GM21825 (cell line): ENCODE data around the gene SLC19A1.
"Not testable (repeated sequence)": the region's sequence is repeated elsewhere in the genome, so short reads cannot be mapped to it uniquely, and the experiment has no call there.

Experiments used
- ATAC-seq: cut with Tn5 transposase; IDR thresholded peaks from one replicate; pipeline ENCODE4 v1.9.1; 2021; ENCODE audit warnings: mild to moderate bottlenecking, moderate library complexity; ENCODE audit not compliant: unreplicated experiment

Gene SLC19A1

DNA sequence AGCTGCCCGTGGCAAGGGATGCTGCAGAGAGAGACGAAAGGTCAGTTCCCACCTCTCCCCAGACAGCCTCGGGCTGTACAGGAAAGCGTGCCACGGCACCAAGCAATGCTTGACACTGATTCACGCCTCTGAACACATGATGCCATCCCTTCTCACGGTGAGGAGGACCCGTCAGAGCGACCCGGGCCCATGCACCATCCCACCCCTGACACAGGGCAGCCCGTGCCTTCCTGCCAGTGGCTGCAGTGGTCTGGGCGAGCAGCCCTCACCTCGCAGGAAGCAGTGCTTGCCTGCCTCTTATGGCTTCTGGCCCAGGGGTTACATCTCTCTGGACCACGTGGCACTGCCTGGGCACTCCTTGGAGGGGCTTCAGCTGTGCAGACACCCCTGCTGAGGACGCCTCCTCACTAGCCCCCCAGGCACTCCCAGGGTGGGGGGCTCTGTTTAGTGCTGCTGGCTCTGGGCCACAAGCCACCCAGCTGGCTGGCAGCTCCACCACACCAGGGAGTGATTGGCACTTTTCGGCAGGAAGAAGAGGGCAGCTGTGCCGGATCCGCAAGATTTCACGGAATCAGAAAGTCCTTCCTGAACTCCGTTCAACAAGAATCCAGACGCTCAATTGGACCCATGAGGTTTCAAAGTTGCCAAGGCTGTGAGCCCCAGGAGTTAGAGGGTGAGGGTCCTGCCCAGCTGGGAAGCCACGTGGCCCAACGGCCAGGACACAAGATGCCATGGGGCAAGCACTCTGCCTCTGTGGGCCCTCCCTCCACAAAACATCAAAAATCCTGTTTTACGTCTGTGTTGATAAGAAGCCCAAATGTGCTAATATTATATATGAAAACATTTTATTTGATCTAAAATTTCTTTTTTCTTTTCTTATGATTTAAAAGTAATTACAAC is 34.8 kb upstream of the SLC19A1 start:
- ATAC-seq = no peak

DNA sequence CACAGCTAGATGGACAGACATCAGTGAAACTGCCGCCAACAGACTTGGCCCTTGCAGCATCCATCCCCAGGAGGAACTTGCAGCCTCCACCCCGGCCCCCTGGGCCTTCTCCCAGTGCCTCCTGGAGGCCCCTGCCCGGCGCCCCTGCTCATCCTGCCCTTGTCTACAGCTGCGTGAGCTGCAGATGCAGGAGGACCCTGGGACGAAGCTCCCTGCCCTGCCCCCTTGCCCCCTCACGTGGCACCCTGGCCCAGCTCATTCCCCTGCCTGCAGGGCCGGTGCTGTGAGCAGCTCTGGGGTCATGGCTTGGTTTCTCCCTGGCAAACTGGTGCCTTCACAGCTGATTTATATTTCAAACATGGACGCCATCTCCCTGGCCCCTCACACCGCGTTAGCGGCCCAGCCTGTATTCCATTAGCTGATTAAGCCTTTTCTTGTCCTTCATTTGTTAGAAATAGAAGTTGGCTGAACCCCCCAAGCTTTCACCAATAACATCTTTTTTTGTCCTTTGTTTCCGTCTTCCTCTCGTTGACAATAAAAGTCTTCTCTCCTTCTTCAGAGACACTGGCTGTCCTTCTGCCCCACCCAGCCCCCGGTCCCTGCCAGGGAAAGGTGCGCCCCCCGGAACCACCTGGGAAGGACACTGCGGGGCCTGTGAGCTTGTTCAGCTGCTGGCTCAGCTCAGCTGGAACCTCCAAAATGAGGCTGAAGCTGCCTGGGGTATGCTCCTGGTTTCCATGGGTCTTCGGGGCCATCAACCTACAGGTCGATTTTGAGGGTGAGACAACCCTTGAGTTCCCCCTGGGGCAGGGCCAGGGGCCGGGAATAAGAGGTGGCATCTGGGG is 34.0 kb upstream of the SLC19A1 start:
- ATAC-seq = no peak

DNA sequence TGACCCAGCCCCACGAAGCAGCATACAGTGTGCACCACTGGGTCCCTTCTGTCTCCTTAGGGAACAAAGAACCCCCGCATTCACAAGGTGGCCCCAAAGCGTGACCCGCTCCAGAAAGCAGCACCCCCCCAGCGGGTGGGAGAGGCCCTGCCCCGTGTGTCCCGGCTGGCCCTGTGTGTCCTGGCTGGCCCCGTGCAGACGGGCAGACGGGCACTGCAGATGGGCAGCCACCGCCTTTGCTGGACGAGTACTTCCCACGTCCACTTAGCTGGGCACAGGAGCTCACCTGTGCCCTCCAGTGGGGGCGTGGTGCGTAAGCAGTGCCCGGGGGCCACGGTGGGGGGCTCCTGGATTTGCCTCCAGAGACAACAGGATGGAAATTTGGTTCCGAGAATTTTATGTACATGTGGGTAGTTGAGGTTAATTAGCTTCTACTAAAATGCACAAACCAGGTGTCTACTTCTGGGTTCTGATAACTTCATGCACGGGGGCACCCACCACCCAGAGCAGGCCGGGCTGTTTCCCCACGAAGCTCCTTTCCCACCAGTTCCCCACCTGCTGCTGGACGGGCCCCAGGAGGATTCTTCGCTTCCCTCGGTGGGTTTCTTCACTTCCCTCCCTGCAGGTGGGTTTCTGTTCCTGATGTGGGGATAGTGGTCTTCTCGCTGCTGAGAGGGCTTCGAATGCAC is 33.2 kb upstream of the SLC19A1 start:
- no peak for ATAC-seq

DNA sequence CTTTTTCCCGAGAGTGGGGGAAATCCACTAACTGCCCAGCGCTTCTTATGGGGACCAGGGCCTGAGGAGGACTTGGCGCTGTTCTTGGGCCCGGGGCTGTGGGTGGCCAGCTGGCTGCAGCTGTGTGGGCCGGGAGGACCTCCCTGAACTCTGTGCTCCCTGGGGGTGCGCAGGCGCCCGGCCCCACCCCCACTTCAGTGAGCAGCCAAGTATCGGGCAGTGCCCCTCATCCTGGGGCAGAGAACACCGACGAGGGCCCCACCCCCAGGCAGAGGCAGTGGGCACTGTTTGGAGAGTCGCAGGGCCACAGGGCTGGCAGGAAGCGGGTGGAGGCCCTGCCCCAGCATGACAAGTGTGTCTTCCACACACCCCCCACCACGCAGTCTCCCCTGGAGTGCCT is 32.5 kb upstream of the SLC19A1 start:
- no peak for ATAC-seq

DNA sequence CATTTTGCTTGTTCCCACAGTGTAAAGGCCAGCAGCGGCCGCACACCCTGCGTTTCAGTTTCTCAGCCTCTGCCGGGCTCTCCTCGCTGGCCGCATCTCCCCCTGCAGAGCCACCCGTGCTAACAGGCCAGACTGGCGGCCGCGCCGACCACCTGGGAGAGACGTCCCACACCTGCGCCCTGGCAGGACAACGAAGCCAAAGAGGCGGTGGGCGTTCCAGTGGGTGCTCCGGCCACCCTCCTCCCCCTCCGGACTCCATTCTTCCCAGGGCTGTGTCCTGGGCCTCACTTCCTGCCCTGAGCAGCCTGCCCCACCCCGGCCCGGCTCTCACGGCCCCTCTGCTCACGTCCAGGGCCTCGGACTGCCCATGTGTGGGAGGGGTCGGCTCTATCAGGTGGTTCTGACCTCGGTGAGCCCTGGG is 31.9 kb upstream of the SLC19A1 start:
- ATAC-seq = no peak

DNA sequence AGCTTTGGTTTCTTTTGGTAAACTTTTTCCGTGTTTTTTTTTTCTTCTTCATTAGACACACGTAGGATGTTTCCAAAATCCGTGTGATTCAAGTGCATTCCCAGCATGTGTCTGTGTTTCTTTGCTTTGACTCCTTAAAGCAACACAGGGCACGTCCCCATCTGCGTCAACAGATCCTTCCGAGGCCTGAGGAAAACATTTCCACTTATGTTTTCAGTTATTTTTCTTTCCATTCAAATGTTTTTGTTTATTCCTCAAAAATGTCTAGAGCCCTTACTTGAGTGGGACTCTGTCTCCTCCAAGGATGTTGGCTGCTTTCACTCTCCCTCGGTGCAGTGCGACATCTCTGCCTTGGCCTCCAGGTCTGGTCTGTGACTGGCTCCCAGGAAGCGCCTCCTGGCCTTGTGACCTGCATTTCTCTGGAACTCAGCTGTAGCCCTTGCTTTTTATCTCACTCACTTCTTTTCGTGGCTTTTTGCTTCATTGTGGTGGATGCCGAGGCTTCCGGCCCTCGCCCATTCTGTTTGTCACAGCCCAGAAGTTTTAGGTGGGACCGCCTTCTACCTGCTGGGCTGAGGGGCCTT is 31.3 kb upstream of the SLC19A1 start:
- no peak for ATAC-seq

DNA sequence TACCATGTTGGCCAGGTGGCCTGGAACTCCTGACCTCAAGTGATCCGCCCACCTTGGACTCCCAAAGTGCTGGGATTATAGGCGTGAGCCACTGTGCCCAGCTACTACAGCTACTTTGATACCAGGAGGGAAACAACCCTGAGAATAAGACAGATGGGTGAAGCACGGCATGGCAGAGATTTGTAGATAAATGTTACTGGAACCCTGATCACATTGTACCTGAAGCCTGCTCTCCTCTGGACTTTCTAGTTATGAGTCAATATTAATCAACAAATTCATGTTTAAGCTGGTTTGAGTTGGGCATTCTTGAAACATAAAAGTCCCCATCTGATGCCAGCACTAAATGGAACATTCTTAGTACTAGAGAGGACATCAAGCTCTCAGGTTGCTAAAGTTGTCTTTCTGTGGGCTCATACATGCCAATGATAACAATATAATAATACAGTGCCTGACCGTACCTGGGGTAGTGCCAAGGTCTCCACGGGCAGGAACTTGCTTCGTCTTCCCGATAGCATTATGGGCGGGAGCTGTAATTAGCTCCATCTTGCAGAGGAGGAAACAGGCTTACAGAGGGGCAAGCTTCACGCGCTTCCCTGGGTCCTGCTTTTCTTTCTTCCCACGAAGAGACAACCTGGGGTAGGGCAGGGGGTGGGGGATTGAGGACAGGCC is 30.7 kb upstream of the SLC19A1 start:
- ATAC-seq = no peak

DNA sequence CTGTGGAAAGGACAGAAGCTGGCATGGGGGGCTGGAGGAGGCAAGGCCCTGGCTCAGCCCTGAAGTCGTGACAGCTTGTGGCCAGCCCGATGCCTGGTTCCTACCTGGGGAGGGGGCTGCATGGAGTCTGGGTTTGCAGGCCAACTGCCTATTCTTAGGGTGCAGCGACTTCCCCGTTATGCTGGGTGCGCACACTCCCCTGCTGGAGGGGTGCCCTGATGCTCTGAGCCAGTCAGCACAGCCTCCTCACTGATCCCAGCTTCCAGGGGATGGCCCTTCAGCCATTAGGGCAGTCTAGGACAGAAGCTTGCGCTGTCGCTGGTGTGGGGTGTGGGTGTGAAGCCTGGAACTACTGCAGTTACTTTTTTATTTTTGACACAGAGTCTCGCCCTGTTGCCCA is 30.0 kb upstream of the SLC19A1 start:
- no peak for ATAC-seq

DNA sequence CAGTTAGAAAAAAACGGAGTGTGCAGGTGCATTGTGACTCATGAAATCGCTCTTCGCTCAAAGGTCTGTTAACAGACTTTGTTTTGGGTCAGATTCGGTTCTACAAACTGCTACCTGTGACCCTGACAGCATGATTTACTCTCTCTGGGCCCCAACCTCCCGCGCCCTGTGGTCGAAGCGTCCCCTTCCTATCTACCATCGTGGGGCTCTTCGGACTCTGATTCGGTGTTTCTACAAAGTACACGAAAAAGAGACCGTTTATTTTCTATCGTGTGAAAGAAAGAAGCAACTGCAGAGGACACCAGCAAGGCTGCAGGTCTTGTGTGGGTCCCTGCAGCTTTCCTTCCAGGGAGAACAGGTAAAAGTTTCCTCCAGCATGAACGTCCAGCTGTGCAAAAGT is 29.4 kb upstream of the SLC19A1 start:
- ATAC-seq = no peak

DNA sequence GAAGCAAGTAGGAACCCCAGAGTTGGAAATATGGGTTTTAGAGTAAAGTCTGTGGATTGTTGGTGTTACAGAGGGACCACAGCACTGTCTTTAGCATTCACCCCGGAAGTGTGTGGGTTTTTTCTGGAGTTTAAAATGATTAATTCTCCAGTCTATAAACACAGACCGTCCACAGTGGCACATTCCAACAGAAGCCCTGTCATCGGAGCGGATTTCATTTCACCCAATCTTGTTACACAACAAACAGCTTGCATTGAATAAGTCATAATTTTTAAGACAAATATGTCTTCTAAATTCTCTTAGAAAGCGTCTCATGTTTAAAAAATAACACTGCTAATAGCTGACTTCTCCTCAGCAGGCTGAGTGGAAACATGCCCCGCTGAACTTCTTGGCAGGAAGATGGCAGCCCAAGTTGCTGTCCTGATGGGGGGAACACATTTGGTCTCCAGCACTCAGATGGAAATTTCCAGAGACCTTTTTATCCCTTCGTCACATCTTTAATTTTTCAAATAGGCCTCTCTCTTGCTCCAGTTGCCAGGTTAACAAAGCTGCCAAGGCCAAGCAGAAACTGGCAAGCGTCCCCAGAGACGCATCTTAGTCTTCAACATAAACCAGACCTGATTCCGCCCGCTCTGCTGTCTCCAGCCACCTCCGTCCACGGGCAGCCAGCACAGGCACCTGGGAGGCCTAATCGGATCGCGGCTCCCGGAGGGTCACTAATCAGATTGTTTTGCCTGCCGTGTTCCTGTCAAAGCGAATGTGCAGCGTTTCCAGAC is 28.8 kb upstream of the SLC19A1 start:
- no peak for ATAC-seq

DNA sequence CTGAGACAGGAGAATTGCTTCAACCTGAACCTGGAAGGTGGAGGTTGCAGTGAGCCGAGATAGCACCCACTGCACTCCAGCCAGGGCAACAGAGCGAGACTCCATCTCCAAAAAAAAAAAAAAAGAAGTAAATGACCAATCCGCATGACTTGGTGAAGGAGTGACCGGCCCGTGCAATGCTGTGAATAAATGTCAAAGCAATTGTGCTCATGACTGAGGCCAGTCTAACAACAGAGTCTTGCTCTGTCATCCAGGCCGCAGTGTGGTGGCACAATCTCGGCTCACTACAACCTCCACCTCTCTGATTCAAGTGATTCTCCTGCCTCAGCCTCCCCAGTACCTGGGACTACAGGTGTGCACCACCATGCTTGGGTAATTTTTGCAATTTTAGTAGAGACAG is 27.8 kb upstream of the SLC19A1 start:
- no peak for ATAC-seq

DNA sequence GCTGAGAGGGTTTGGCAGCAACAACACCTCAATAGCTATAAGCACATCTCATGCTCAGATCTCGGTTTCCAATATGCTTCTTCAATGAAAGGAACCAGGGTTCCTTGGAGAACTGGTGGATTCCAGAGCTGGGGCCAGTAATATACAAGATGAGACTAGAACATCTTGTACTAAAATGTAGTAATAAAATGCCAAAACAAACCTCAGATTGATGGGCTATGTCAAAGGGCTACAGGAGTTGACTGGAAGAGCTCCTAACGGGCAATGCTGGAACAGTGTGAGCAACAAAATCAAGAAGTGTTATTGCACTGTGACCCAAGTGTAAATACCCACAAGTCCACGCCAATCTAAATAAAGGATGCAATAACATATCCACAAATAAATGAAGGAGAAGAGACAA is 26.1 kb upstream of the SLC19A1 start:
- ATAC-seq = no peak

DNA sequence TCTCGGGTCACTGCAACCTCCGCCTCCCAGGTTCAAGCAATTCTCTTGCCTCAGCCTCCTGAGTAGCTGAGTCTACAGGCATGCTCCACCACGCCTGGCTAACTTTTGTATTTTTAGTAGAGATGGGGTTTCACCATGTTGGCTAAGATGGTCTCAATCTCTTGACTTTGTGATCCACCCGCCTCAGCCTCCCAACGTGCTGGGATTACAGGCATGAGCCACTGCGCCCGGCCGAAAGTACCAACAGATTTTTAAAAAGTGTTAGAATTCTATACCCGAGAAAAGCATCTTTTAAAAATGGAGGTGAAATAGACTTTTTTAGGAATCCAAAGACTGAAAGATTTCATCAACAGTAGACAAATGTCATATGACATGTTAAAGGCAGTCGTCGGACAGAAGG is 21.9 kb upstream of the SLC19A1 start:
- not testable (repeated sequence) for ATAC-seq

DNA sequence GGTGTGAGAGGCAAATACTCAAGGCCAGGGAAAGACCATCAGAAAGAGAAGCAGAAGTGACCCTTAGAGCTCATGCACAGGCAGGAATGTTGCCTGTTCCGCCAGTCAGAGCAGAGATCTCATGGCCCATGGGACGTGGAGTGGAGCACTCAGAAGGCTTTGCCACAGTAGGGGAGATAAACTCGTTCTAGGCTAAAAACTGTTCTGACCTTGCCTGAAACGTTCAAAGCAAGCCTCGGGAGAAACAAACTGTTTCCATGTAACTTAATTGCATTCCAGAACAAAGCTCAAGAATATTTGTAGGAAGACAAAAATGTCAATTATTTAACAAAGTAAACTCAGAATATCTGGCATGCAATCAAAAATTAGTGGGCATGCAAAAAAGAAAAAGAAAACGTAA is 20.7 kb upstream of the SLC19A1 start:
- ATAC-seq = no peak

DNA sequence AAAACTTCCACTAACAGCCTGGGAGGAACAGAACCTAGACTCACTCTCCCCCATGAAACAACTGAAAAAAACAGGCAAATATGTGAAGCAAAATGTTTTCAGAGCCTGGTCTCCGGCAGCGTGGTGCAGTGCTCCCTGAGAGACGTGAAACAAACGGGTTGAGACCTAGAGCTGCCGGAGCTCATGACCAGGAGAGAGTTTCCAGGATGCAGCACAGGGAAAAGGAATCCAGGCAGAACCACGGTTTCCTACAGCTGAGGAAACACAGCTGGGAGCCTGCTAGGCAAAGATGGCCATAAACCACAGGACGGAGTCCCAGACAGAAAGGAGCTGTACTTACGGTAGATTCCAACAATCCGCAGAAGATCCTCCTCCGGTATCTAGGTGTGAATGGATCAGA is 20.2 kb upstream of the SLC19A1 start:
- ATAC-seq = no peak

DNA sequence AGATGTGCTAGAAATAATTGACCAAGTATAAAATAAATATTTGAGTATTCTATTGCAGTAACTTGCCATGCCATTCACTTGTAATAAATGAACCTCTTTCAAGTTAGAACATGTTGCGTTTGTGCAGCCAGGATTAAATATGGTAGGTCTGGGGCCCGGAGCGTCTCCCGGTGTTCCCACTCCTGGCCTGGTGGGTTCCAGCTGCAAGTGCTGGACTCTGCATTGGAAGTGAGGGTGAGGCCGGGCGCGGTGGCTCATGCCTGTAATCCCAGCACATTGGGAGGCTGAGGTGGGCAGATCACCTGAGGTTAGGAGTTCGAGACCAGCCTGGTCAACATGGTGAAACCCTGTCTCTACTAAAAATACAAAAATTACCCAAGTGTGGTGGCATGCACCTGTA is 19.0 kb upstream of the SLC19A1 start:
- ATAC-seq = not testable (repeated sequence)

DNA sequence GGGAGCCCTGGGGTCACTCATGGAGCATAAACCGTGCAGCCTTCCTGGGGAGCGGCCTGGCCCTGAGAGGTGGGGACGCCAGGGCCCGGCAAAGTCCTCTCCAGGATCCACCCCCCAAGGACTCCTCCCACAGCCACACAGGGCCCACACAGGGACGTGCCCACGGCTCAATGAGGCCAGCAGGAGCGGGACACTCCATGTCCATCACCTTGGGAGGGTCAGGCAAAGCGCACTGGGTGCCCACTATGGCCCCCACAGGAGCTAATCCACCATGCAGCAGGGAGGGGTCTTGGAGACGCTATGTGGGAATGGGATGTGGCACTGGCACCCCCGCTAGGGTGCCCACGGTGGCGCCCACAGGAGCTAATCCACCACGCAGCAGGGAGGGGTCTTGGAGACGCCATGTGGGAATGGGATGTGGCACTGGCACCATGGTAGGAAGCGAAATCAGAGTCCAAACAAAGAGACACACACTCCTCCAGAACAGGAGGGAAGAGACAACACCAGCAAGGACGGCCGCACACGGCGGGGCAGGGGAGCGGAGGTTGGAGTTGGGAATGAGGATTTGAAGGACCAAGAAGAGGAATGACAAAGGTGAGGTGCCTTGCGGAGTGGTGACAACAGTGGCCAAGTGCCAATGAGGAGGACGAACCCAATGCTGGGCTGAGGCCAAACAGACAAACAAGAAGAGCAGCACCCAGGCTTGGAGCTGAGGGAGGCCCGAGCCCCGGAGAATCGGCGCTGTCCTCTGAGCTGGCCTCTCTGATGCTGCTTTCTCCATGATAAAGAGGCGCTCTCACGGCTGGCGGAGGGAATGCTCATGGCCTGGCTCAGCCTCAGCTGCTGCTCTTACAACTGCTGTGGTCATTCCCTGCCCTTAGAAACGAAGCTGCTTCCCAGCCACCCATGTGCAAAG is 18.1 kb upstream of the SLC19A1 start:
- ATAC-seq = no peak

DNA sequence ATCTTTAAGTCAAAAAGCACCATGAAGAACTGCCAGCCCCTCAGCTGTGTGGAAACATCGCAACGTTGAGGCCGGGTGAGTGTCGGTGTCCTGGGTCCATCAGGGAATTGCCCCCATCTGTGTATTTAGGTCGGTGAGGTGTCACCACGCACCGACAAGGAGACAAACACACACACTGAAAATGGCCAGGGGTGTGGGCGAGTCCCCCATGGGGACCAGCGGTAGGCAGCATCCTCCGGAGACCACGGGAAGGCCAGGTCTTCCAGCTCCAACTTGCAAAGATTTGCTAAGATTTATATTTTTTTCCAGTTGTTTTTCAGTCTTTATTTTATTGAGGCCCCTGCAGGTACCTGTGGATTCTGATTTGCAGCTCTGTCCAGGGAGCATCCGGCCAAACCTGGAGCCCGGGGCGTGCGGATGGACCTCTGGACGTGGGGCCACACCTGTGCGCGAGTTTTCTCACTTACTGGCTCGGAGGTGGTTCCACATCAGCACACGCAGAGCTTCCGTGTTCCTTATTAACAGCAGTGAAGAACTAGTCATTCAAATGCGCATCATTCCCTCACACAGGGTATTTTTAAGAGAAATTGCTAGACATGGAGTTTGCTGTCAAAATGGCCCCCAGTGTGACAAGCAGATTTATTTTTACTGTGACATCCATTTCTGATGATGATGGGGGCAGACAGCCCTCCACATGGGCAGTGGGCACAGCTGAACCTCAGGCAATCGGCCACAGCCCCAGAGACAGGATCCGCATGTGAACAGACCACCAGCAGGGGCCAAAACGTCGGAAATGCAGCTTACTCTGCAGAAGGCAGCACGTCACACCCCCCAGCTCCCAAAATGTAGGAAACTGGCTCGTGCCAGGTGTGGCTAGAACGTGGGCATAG is 17.2 kb upstream of the SLC19A1 start:
- no peak for ATAC-seq
